Measurements from ENCODE around the gene MADD.
A peak's percentile ranks its signal among the peaks of the same experiment; 100 is the strongest.

MADD gene

GRCh38 chr11:47244448-47245350 is 25.2 kb upstream of the MADD start:
- Histone ChIP-seq H3K4me3 (ENCODE audit: low read depth, low read length) (no peak overlapping the region), H3K27ac (no peak overlapping the region), H3K36me3 (ENCODE audit: control insufficient read depth, insufficient read depth, low read length) (no peaks in the 10 kb centered on the region), H3K9ac (no peak overlapping the region), H3K79me2 (peaks cover 5% of the 10 kb centered on the region), H3K9me3 (ENCODE audit: control insufficient read depth, low read length) (no peaks in the 10 kb centered on the region), H3K4me1 (no peaks in the 10 kb centered on the region), H3K4me2 (ENCODE audit: low read length) (no peak overlapping the region), H2AFZ (no peak overlapping the region), H3K27me3 (ENCODE audit: control insufficient read depth, insufficient read depth, low read length) (no peaks in the 10 kb centered on the region)
- TF ChIP-seq CTCF (IDR thresholded peaks at IDR 0.05), result no peak

GRCh38 chr11:47245611-47246357 is 24.1 kb upstream of the MADD start:
- Histone ChIP-seq H3K4me2 (ENCODE audit: low read length) (no peak overlapping the region), H3K9ac (no peak overlapping the region), H3K27ac (no peak overlapping the region), H3K27me3 (ENCODE audit: control insufficient read depth, insufficient read depth, low read length) (no peaks in the 10 kb centered on the region), H3K79me2 (peaks cover 8% of the 10 kb centered on the region), H3K4me1 (no peaks in the 10 kb centered on the region), H3K4me3 (ENCODE audit: low read depth, low read length) (no peak overlapping the region), H3K36me3 (ENCODE audit: control insufficient read depth, insufficient read depth, low read length) (no peaks in the 10 kb centered on the region), H2AFZ (no peak overlapping the region), H3K9me3 (ENCODE audit: control insufficient read depth, low read length) (no peaks in the 10 kb centered on the region)
- TF ChIP-seq CTCF (IDR thresholded peaks at IDR 0.05), result no peak

GRCh38 chr11:47247502-47247901 is 22.4 kb upstream of the MADD start:
- Histone ChIP-seq H3K4me3 (ENCODE audit: low read depth, low read length) (no peak overlapping the region), H3K9me3 (ENCODE audit: control insufficient read depth, low read length) (no peaks in the 10 kb centered on the region), H3K27ac (no peak overlapping the region), H3K36me3 (ENCODE audit: control insufficient read depth, insufficient read depth, low read length) (no peaks in the 10 kb centered on the region), H3K9ac (no peak overlapping the region), H2AFZ (no peak overlapping the region), H3K27me3 (ENCODE audit: control insufficient read depth, insufficient read depth, low read length) (no peaks in the 10 kb centered on the region), H3K4me2 (ENCODE audit: low read length) (peak overlapping the region; percentile 61), H3K79me2 (peaks cover 8% of the 10 kb centered on the region), H3K4me1 (no peaks in the 10 kb centered on the region)
- no peak for TF ChIP-seq CTCF (IDR thresholded peaks at IDR 0.05)

GRCh38 chr11:47248304-47248663 is 21.6 kb upstream of the MADD start:
- peak overlapping the region; percentile 82 for H2AFZ ChIP-seq
- no peaks in the 10 kb centered on the region for H3K9me3 ChIP-seq (ENCODE audit: control insufficient read depth, low read length)
- H3K79me2 ChIP-seq, result peaks cover 8% of the 10 kb centered on the region
- H3K4me1 ChIP-seq, result no peaks in the 10 kb centered on the region
- H3K9ac ChIP-seq, result no peak overlapping the region
- peak overlapping the region; percentile 90 for H3K27ac ChIP-seq
- TF ChIP-seq CTCF (IDR thresholded peaks at IDR 0.05), result no peak
- H3K27me3 ChIP-seq (ENCODE audit: control insufficient read depth, insufficient read depth, low read length), result no peaks in the 10 kb centered on the region
- H3K36me3 ChIP-seq (ENCODE audit: control insufficient read depth, insufficient read depth, low read length), result no peaks in the 10 kb centered on the region
- H3K4me3 ChIP-seq (ENCODE audit: low read depth, low read length), result peak overlapping the region; percentile 96
- peak overlapping the region; percentile 61 for H3K4me2 ChIP-seq (ENCODE audit: low read length)
